ENCODE measurements around the gene ANKRD65.

- TF ChIP-seq TAF1 (IDR thresholded peaks at IDR 0.05; ENCODE audit: borderline replicate concordance, low read depth, low read length) (no peak), POLR2A (IDR thresholded peaks at IDR 0.05; ENCODE audit: low read depth, low read length) (no peak), POLR2AphosphoS5 (IDR thresholded peaks at IDR 0.05; ENCODE audit: low read depth, low read length) (no peak)
Observed at GRCh38 chr1:1407636-1408318, 13.3 kb downstream of the ANKRD65 start.
